GM12891 (cell line): ENCODE data around the gene SMARCC1.

Experiments
- POLR2A ChIP-seq: IDR thresholded peaks from 2 replicates; pipeline ENCODE4 v1.6.1; 2011; ENCODE audit warnings: low read depth, low read length, control low read depth
- POLR2AphosphoS5 ChIP-seq: IDR thresholded peaks from 2 replicates; pipeline ENCODE4 v1.6.1; 2011; ENCODE audit warnings: low read depth, low read length, control low read depth

DNA sequence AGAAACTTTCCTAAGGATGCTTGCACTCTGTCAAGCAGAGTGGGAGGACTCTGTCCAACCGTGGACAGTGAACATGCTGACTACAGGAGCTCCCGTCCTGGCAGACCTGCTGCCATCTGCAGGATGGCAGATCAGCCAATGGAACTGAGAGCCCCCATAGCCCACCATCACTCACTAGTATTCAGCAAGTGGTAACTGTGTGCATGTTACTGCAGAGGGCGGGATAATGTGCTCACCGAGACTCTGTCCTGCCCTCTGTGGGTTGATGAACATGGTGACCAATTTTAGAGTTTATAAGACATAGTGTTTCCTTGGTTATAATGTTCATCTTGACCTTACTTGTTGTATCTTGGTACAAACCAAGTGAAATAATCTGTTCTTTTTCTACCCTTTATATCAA lies 214.5 kb downstream of the SMARCC1 start:
- no peak for TF ChIP-seq POLR2A
- no peak for TF ChIP-seq POLR2AphosphoS5
